Measurements from ENCODE around the gene CNNM3. TPM values are rescaled to one million over a fixed set of nuclear protein-coding genes. Genes with fewer than 3 reads are reported as not detected.
"Not testable (repeated sequence)": the region's sequence is repeated elsewhere in the genome, so short reads cannot be mapped to it uniquely, and the experiment has no call there.

CNNM3 gene
- total RNA-seq, 1 donor from 2014 or later, result 13.3 TPM

- intact Hi-C loops (cut with DNase I), result loop anchor here (5.0 kb wide), 2 partner anchors 40 to 95 kb away; partner anchors contain the start of genes CNNM3 and CNNM4
- DNase-seq (ENCODE audit: missing footprints), result no peak
- no peak for ATAC-seq
Measured at GRCh38 chr2:96856776-96857666, 41.0 kb downstream of the CNNM3 start.

- peak; percentile 97 for ATAC-seq
- DNase-seq (ENCODE audit: missing footprints), result peak; percentile 97
- intact Hi-C loops (cut with DNase I), result loop anchor here (1.0 to 5.0 kb wide), 5 partner anchors 10 to 102 kb away; partner anchors contain the start of genes CNNM3 and CNNM4
Measured at GRCh38 chr2:96857667-96858372, 41.8 kb downstream of the CNNM3 start, which contains the start of gene ANKRD39. ANKRD39 (minus strand) TSS chr2:96858016; CDS start chr2:96857987, 29 bp downstream.

GRCh38 chr2:96859099-96859649 lies 43.1 kb downstream of the CNNM3 start:
- DNase-seq (ENCODE audit: missing footprints) (peak; percentile 81), ATAC-seq (no peak)
- intact Hi-C loops (cut with DNase I), result loop anchor here (5.0 kb wide), 2 partner anchors 42 to 97 kb away; partner anchors contain the start of genes CNNM3 and CNNM4

GRCh38 chr2:96859681-96860064 lies 43.6 kb downstream of the CNNM3 start:
- no peak for ATAC-seq
- no peak for DNase-seq (ENCODE audit: missing footprints)
- intact Hi-C loops (cut with DNase I), result loop anchor here (5.0 kb wide), 2 partner anchors 42 to 97 kb away; partner anchors contain the start of genes CNNM3 and CNNM4

GRCh38 chr2:96860065-96861029 lies 44.3 kb downstream of the CNNM3 start:
- intact Hi-C loops (cut with DNase I), result no loop called here

GRCh38 chr2:96861074-96861473 lies 45.0 kb downstream of the CNNM3 start:
- intact Hi-C loops (cut with DNase I), result no loop called here
- DNase-seq (ENCODE audit: missing footprints), result no peak

More at GRCh38 chr2:96860065-96861029, 44.3 kb downstream of the CNNM3 start:
- DNase-seq (ENCODE audit: missing footprints) (peak; percentile 74), ATAC-seq (no peak)

GRCh38 chr2:96863056-96863455 lies 47.0 kb downstream of the CNNM3 start:
- intact Hi-C loops (cut with DNase I); ATAC-seq; DNase-seq (ENCODE audit: missing footprints): not testable (repeated sequence)

More at GRCh38 chr2:96861074-96861473, 45.0 kb downstream of the CNNM3 start:
- ATAC-seq, result no peak

GRCh38 chr2:96863575-96864342 lies 47.7 kb downstream of the CNNM3 start:
- ATAC-seq (no peak), DNase-seq (ENCODE audit: missing footprints) (no peak)
- intact Hi-C loops (cut with DNase I), result no loop called here

- peak; percentile 35 for ATAC-seq
- DNase-seq (ENCODE audit: missing footprints), result peak; percentile 82
- intact Hi-C loops (cut with DNase I), result no loop called here
Measured at GRCh38 chr2:96864343-96865091, 48.4 kb downstream of the CNNM3 start.

- intact Hi-C loops (cut with DNase I), result no loop called here
- DNase-seq (ENCODE audit: missing footprints) (no peak), ATAC-seq (no peak)
Measured at GRCh38 chr2:96865654-96866053, 49.6 kb downstream of the CNNM3 start.

- intact Hi-C loops (cut with DNase I), result no loop called here
- ATAC-seq (no peak), DNase-seq (ENCODE audit: missing footprints) (no peak)
Measured at GRCh38 chr2:96866149-96866548, 50.1 kb downstream of the CNNM3 start.

GRCh38 chr2:96866586-96866985 lies 50.5 kb downstream of the CNNM3 start:
- intact Hi-C loops (cut with DNase I), result no loop called here
- DNase-seq (ENCODE audit: missing footprints) (no peak), ATAC-seq (no peak)

GRCh38 chr2:96866986-96867755 lies 51.1 kb downstream of the CNNM3 start:
- ATAC-seq (no peak), DNase-seq (ENCODE audit: missing footprints) (no peak)
- intact Hi-C loops (cut with DNase I), result no loop called here

- intact Hi-C loops (cut with DNase I), result loop anchor here (1.0 kb wide), 1 partner anchor 10 kb away; the partner anchor contains the start of gene ANKRD39
- DNase-seq (ENCODE audit: missing footprints), result no peak
- no peak for ATAC-seq
Measured at GRCh38 chr2:96867756-96868554, 51.9 kb downstream of the CNNM3 start.
